ENCODE data around the gene AZIN2. TPM values are rescaled to one million over a fixed set of nuclear protein-coding genes. Genes with fewer than 3 reads are reported as not detected.

The AZIN2 gene
- polyA plus RNA-seq, 2 of the 4 experiments (the other 2 are of a cell fraction), result 1.6 to 1.9 TPM

- FAIRE-seq, result no peak
- 71% methylated on average over 6 of the region's 13 CpGs for WGBS (ENCODE audit: missing lambda C conversion rate)
- Histone ChIP-seq H3K9me3 (no peaks in the 10 kb centered on the region), H3K4me2 (no peak overlapping the region), H3K27ac (no peak overlapping the region), H3K4me3 (no peak overlapping the region), H3K4me1 (no peaks in the 10 kb centered on the region)
- POLR2A ChIA-PET, result no interaction called here
- CTCF ChIA-PET, result no interaction called here
- DNase-seq (ENCODE audit: low read depth in 1 of 2, low spot score in 1 of 2), result no peak
- TF ChIP-seq CBX2 (IDR thresholded peaks at IDR 0.05; ENCODE audit: borderline replicate concordance, low read depth) (no peak), JUNB (IDR thresholded peaks at IDR 0.05) (no peak), HOXB5 (CRISPR knock-in tag; IDR thresholded peaks at IDR 0.05) (no peak), NPAS2 (CRISPR knock-in tag; IDR thresholded peaks at IDR 0.05; ENCODE audit: borderline replicate concordance) (no peak), EHF (CRISPR knock-in tag; IDR thresholded peaks at IDR 0.05) (no peak), RAD21 (conservative IDR thresholded peaks at IDR 0.05 in 1 of 2, IDR thresholded peaks at IDR 0.05 in 1 of 2) (no peak)
- ATAC-seq, result no peak
Observed at GRCh38 chr1:33117440-33118085, 36.6 kb downstream of the AZIN2 start.

DNA sequence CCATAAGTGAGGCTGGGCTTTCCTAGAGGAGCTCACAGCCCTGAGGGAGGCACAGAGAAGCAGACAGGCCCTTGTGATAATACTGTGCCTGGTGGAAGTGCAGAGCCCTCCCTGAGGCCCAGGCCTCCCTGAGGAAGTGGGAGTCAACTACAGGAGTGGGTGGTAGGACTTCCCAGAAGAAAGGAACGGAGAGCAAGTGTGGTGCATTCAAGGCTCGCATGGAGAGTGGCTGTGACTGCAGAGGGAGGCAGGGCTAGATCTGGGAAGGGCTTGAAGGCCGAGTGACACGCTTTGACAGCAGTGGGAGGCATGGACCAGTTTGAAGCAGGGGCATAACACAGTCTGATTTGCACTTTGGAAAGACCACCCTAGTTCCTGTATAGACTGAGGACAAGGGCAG is 37.3 kb downstream of the AZIN2 start:
- DNase-seq (ENCODE audit: low read depth in 1 of 2, low spot score in 1 of 2), result no peak
- H3K4me1 ChIP-seq, result no peaks in the 10 kb centered on the region
- H3K4me3 ChIP-seq, result no peak overlapping the region
- POLR2A ChIA-PET, result no interaction called here
- no peak for ATAC-seq
- no peak overlapping the region for H3K27ac ChIP-seq
- no peaks in the 10 kb centered on the region for H3K9me3 ChIP-seq
- no peak for FAIRE-seq
- TF ChIP-seq EHF (CRISPR knock-in tag; IDR thresholded peaks at IDR 0.05) (no peak), RCOR1 (IDR thresholded peaks at IDR 0.05; ENCODE audit: low read depth, low read length) (no peak), FOSB (CRISPR knock-in tag; IDR thresholded peaks at IDR 0.05) (no peak), TP53 (CRISPR knock-in tag; IDR thresholded peaks at IDR 0.05) (no peak), NFE2L2 (conservative IDR thresholded peaks at IDR 0.05; ENCODE audit: low read length) (no peak), FOXS1 (CRISPR knock-in tag; IDR thresholded peaks at IDR 0.05) (no peak), EP300 (IDR thresholded peaks at IDR 0.05) (no peak), ESRRA (IDR thresholded peaks at IDR 0.05; ENCODE audit: borderline replicate concordance, low read length) (no peak), GATA3 (IDR thresholded peaks at IDR 0.05; ENCODE audit: borderline replicate concordance) (no peak), ZFP36 (IDR thresholded peaks at IDR 0.05; ENCODE audit: borderline replicate concordance, partially characterized antibody) (no peak), RAD21 (conservative IDR thresholded peaks at IDR 0.05 in 1 of 2, IDR thresholded peaks at IDR 0.05 in 1 of 2) (no peak), BHLHE40 (IDR thresholded peaks at IDR 0.05; ENCODE audit: low read depth, low read length) (no peak), HMGXB4 (CRISPR knock-in tag; IDR thresholded peaks at IDR 0.05; ENCODE audit: borderline replicate concordance) (no peak), POLR2A (IDR thresholded peaks at IDR 0.05; ENCODE audit: low read length) (no peak), MYC (IDR thresholded peaks at IDR 0.05; ENCODE audit: borderline replicate concordance, low read length) (no peak), MAFK (IDR thresholded peaks at IDR 0.05; ENCODE audit: partially characterized antibody) (no peak), CHD4 (IDR thresholded peaks at IDR 0.05; ENCODE audit: borderline replicate concordance) (no peak), KDM1A (IDR thresholded peaks at IDR 0.05; ENCODE audit: low read depth) (no peak)
- TF ChIP-seq, protein P1, sequence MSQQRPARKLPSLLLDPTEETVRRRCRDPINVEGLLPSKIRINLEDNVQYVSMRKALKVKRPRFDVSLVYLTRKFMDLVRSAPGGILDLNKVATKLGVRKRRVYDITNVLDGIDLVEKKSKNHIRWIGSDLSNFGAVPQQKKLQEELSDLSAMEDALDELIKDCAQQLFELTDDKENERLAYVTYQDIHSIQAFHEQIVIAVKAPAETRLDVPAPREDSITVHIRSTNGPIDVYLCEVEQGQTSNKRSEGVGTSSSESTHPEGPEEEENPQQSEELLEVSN (IDR thresholded peaks at IDR 0.05; ENCODE audit: borderline replicate concordance, low read depth), result no peak
- TF ChIP-seq, protein P2, sequence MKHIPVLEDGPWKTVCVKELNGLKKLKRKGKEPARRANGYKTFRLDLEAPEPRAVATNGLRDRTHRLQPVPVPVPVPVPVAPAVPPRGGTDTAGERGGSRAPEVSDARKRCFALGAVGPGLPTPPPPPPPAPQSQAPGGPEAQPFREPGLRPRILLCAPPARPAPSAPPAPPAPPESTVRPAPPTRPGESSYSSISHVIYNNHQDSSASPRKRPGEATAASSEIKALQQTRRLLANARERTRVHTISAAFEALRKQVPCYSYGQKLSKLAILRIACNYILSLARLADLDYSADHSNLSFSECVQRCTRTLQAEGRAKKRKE (CRISPR knock-in tag; IDR thresholded peaks at IDR 0.05; ENCODE audit: low read depth), result no peak
- no peak overlapping the region for H3K4me2 ChIP-seq
- WGBS (ENCODE audit: missing lambda C conversion rate), result 66% methylated on average over 4 of the region's 4 CpGs
- CTCF ChIA-PET, result interaction anchor here (2.3 kb wide), 1 partner anchor 23 kb away, joined by 8 read pairs; no protein-coding TSS in a partner anchor
